Activated CD8-positive, alpha-beta T cell treated with anti-CD3 and anti-CD28 coated beads for 36 hours (primary cell): ENCODE measurements around the gene TMEM178B. TPM values are rescaled to one million over a fixed set of nuclear protein-coding genes. Genes with fewer than 3 reads are reported as not detected.

Source experiments
- ATAC-seq: fragments of 200-7000 bp; cut with Tn5 transposase; one replicate; pipeline ENCODE4 v1.10.0; 2021; ENCODE audit warnings: mild to moderate bottlenecking, moderate library complexity
- CTCF ChIA-PET: fragments of 350-600 bp; sonication (Branson Sonifier 250); formaldehyde crosslinking; loops from one replicate; lab custom pipeline; 2021; ENCODE audit warnings: antibody characterized with exemption; lab: Charles Lee
- POLR2A ChIA-PET: fragments of 350-600 bp; sonication (Branson Sonifier 250); formaldehyde crosslinking; loops from one replicate; lab custom pipeline; 2021; ENCODE audit warnings: antibody characterized with exemption; lab: Charles Lee
- DNase-seq: peaks from one replicate; pipeline ENCODE4 v3.0.0-alpha.2; 2020
- H3K27ac Mint-ChIP-seq: one replicate; pipeline ENCODE4 v1.8.0; 2021; ENCODE audit warnings: mild to moderate bottlenecking, mixed read lengths
- H3K27me3 Mint-ChIP-seq: one replicate; pipeline ENCODE4 v1.8.0; 2021; ENCODE audit warnings: mixed read lengths
- H3K36me3 Mint-ChIP-seq: one replicate; pipeline ENCODE4 v1.8.0; 2021; ENCODE audit warnings: low read depth, mixed read lengths
- H3K4me1 Mint-ChIP-seq: one replicate; pipeline ENCODE4 v1.8.0; 2021; ENCODE audit warnings: low read depth, mixed read lengths
- H3K4me3 Mint-ChIP-seq: one replicate; pipeline ENCODE4 v1.8.0; 2021; ENCODE audit warnings: mild to moderate bottlenecking, moderate library complexity, mixed read lengths
- H3K9me3 Mint-ChIP-seq: one replicate; pipeline ENCODE4 v1.8.0; 2021; ENCODE audit warnings: mixed read lengths
- intact Hi-C: fragments of 100-400 bp; cut with micrococcal nuclease; formaldehyde crosslinking; loops from one replicate; pipeline ENCODE4 v1.10.0; 2022
- total RNA-seq, 2 experiments: library from RNA; stranded (reverse); gene quantifications; one replicate each; pipeline ENCODE4 v1.2.3, GENCODE V29; 2021
- TF ChIP-seq, protein P1 (sequence below): fragments of 200-600 bp; IDR thresholded peaks from one replicate; pipeline ENCODE4 v1.8.0; 2022; ENCODE audit warnings: antibody characterized with exemption, mild to moderate bottlenecking

The TMEM178B gene
- total RNA-seq, 2 experiments from 2014 or later, result 0.34 to 1.1 TPM

DNA sequence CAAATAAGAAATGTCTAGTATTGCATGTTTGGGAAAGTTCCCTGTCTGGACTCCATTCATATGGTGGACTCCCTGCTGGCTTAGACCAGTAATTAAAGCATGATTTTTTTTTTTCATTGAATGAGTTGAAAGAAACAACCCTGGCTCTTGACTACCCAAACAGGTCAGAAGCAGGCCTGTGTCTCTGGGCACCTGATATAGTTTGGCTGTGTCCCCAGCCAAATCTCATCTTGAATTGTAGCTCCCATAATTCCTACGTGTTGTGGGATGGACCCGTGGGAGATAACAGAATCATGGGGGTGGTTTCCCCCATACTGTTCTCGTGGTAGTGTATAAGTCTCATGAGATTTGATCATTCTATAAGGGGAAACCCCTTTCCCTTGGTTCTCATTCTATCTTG lies 206.2 kb downstream of the TMEM178B start:
- ChIA-PET CTCF (no interaction called here), POLR2A (no interaction called here)
- H3K9me3 Mint-ChIP-seq, result no peaks in the 10 kb centered on the region
- intact Hi-C loops, result no loop called here
- H3K4me1 Mint-ChIP-seq, result peaks cover 10% of the 10 kb centered on the region
- no peak overlapping the region for H3K4me3 Mint-ChIP-seq
- H3K27me3 Mint-ChIP-seq, result peaks cover 3% of the 10 kb centered on the region
- TF ChIP-seq, protein P1, sequence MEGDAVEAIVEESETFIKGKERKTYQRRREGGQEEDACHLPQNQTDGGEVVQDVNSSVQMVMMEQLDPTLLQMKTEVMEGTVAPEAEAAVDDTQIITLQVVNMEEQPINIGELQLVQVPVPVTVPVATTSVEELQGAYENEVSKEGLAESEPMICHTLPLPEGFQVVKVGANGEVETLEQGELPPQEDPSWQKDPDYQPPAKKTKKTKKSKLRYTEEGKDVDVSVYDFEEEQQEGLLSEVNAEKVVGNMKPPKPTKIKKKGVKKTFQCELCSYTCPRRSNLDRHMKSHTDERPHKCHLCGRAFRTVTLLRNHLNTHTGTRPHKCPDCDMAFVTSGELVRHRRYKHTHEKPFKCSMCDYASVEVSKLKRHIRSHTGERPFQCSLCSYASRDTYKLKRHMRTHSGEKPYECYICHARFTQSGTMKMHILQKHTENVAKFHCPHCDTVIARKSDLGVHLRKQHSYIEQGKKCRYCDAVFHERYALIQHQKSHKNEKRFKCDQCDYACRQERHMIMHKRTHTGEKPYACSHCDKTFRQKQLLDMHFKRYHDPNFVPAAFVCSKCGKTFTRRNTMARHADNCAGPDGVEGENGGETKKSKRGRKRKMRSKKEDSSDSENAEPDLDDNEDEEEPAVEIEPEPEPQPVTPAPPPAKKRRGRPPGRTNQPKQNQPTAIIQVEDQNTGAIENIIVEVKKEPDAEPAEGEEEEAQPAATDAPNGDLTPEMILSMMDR, result no peak
- DNase-seq (no peak), ATAC-seq (no peak)
- H3K27ac Mint-ChIP-seq, result no peak overlapping the region
- H3K36me3 Mint-ChIP-seq, result no peaks in the 10 kb centered on the region

DNA sequence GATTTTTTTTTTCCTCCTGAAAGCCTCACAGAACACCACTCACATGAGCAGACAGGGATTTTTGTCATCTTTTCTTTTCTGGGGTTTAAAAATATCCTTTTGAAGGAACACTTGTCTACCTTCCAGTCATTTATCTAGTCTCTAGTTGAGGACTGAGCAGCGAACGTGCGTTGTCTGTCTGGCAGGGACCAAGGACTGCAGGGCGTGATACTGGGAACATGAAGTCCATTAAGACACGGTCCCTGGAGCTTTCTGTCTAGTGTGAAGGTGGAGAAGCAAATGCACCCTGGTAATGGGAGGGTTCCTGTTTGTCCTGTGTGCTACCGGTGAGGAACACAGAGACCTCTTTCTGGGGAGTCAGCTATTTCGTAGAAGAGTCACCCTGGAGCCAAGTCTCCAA lies 207.4 kb downstream of the TMEM178B start:
- ChIA-PET CTCF (no interaction called here), POLR2A (no interaction called here)
- H3K36me3 Mint-ChIP-seq, result no peaks in the 10 kb centered on the region
- H3K4me3 Mint-ChIP-seq, result no peak overlapping the region
- peaks cover 10% of the 10 kb centered on the region for H3K4me1 Mint-ChIP-seq
- no peak overlapping the region for H3K27ac Mint-ChIP-seq
- ATAC-seq (no peak), DNase-seq (no peak)
- TF ChIP-seq, protein P1, result no peak
- intact Hi-C loops, result no loop called here
- H3K27me3 Mint-ChIP-seq, result peaks cover 3% of the 10 kb centered on the region
- H3K9me3 Mint-ChIP-seq, result no peaks in the 10 kb centered on the region

DNA sequence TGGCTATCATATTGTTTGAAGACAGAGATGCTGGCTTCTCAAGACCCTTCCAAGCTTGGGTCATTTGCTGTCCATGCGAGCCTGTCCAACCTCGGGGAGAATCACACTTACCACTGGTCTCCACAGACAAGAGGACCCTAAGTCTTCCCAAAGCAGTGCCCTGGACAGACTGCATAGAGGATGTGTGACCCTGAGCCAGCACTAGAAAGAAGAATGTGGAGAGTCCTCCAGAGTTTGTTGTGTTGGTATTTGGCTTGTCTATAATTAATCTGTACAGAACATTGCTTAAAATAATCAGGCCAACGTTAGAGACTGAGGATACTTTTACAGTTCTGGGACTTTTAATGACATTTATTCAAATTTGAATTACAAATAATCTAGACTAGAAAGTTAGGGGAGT lies 212.7 kb downstream of the TMEM178B start:
- ChIA-PET POLR2A (no interaction called here), CTCF (no interaction called here)
- Mint-ChIP-seq H3K36me3 (no peaks in the 10 kb centered on the region), H3K27ac (no peak overlapping the region), H3K4me3 (no peak overlapping the region), H3K27me3 (peaks cover 11% of the 10 kb centered on the region), H3K4me1 (peaks cover 10% of the 10 kb centered on the region), H3K9me3 (no peaks in the 10 kb centered on the region)
- DNase-seq (no peak), ATAC-seq (no peak)
- TF ChIP-seq, protein P1, result no peak
- intact Hi-C loops, result no loop called here

DNA sequence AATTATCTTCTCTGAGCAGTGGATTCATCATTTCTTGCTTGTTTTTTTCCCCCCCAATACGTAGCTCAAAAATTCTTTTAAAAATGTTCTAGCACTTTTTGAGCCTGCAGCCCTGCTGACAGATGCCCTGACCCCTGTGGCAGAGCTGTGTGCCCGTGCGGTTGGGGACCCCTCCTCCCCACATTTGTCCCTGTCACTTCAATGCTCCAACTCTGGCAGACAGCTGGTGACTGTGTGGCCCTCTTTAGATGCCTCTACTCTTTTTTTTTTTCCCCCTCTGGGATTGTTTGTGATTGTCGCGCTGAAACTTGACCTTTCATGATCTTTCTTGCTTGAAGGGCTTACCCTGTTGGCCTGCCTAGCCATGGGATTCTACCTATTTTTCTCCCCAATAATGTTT lies 214.1 kb downstream of the TMEM178B start:
- ChIA-PET CTCF (no interaction called here), POLR2A (no interaction called here)
- Mint-ChIP-seq H3K4me1 (peaks cover 10% of the 10 kb centered on the region), H3K36me3 (no peaks in the 10 kb centered on the region), H3K27ac (no peak overlapping the region), H3K4me3 (no peak overlapping the region), H3K27me3 (peaks cover 11% of the 10 kb centered on the region), H3K9me3 (no peaks in the 10 kb centered on the region)
- no peak for DNase-seq
- intact Hi-C loops, result no loop called here
- TF ChIP-seq, protein P1, result no peak
- ATAC-seq, result no peak

DNA sequence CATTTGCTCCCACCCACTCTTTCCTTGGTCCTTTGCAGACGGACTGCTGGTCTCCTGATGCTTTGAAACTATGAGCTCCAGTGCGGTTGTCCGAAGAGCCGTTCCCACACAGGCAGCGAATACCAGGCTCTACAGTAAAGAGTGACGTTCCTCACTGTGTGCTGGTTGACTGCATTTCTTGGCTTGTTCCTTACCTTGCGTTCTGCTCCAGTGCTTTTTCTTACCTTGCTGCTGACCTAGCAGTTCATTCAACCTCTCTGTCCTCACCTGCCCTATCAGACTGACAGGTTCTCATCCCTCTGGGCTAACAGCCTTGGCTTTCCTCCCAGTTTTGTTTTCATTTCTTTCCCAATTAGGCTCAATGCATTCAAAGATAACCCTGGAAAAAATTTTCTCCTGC lies 214.8 kb downstream of the TMEM178B start:
- ATAC-seq, result no peak
- TF ChIP-seq, protein P1, result no peak
- H3K36me3 Mint-ChIP-seq, result no peaks in the 10 kb centered on the region
- no peak overlapping the region for H3K27ac Mint-ChIP-seq
- peaks cover 11% of the 10 kb centered on the region for H3K27me3 Mint-ChIP-seq
- peaks cover 7% of the 10 kb centered on the region for H3K4me1 Mint-ChIP-seq
- ChIA-PET CTCF (no interaction called here), POLR2A (no interaction called here)
- DNase-seq, result no peak
- H3K4me3 Mint-ChIP-seq, result no peak overlapping the region
- H3K9me3 Mint-ChIP-seq, result no peaks in the 10 kb centered on the region
- intact Hi-C loops, result no loop called here
